ENCODE measurements around the gene AFF2.

GRCh38 chrX:148741441-148741840 lies 241.0 kb downstream of the AFF2 start:
- TF ChIP-seq CTCF (IDR thresholded peaks at IDR 0.05 in 8 of 11, conservative IDR thresholded peaks at IDR 0.05 in 3 of 11) (no peak), POLR2AphosphoS5 (IDR thresholded peaks at IDR 0.05) (no peak), POLR2A (IDR thresholded peaks at IDR 0.05) (no peak)
